Gastrocnemius medialis (tissue), 4 donors: ENCODE results near the gene MAGOH. TPM values are rescaled to one million over a fixed set of nuclear protein-coding genes. Genes with fewer than 3 reads are reported as not detected.
"Not testable (repeated sequence)": the region's sequence is repeated elsewhere in the genome, so short reads cannot be mapped to it uniquely, and the experiment has no call there.

Experiments
- ATAC-seq, 2 donors: fragments of 150-250 bp; one replicate each; pipeline ENCODE4 v1.9.1; 2016
- DNase-seq, 2 donors: peaks; one replicate each; pipeline ENCODE4 v3.0.0-alpha.2; 2019
- H3K27ac ChIP-seq, 4 donors: fragments of 200-600 bp; sonication (generic); 1 replicate in 1 of 4; 2 replicates in 3 of 4; pipeline ENCODE4 v1.5.1; 2016 to 2018; ENCODE audit warnings: mild to moderate bottlenecking in 2 of 4, moderate library complexity in 1 of 4
- H3K27me3 ChIP-seq, 3 donors: fragments of 200-600 bp; sonication (generic) in 2 of 3; 1 replicate in 1 of 3; 2 replicates in 2 of 3; pipeline versions ENCODE4 v1.5.1 to v1.6.0; 2016 to 2019; ENCODE audit warnings: mild to moderate bottlenecking in 1 of 3, moderate library complexity in 1 of 3
- H3K36me3 ChIP-seq, 2 donors: fragments of 200-600 bp; sonication (generic) in 1 of 2; one replicate each; pipeline ENCODE4 v1.5.1; 2017 to 2018
- H3K4me1 ChIP-seq, 2 donors: fragments of 200-600 bp; sonication (generic) in 1 of 2; one replicate each; pipeline ENCODE4 v1.5.1; 2016 to 2017; ENCODE audit warnings: mild to moderate bottlenecking in 2 of 2
- H3K4me3 ChIP-seq, 4 donors: fragments of 200-600 bp; sonication (generic) in 3 of 4; 1 replicate in 1 of 4; 2 replicates in 3 of 4; pipeline ENCODE4 v1.5.1; 2016 to 2019; ENCODE audit warnings: mild to moderate bottlenecking in 2 of 4
- H3K9me3 ChIP-seq, 3 donors: fragments of 200-600 bp; sonication (generic) in 2 of 3; 1 replicate in 1 of 3; 2 replicates in 2 of 3; pipeline ENCODE4 v1.5.1; 2016 to 2019
- POLR2A ChIP-seq, 2 donors: fragments of 450-650 bp; IDR thresholded peaks; one replicate each; pipeline ENCODE4 v1.6.1; 2017; ENCODE audit warnings: antibody characterized with exemption in 2 of 2, mild to moderate bottlenecking in 2 of 2, moderate library complexity in 2 of 2
- in situ Hi-C, 4 donors: fragments of 200-750 bp; cut with MboI; loops; one replicate each; pipeline versions ENCODE4 v1.15.0 to v1.8.0; 2017; ENCODE audit warnings: low sequenced_read_pairs in 4 of 4
- intact Hi-C: fragments of 100-400 bp; cut with DNase I; formaldehyde crosslinking; loops from one replicate; pipeline ENCODE4 v1.15.1; 2023; ENCODE audit warnings: low total_unique reads
- total RNA-seq, 4 donors: library from RNA; depleted of rRNA; stranded (reverse); fragments of >200 nt; gene quantifications; one replicate each; pipeline versions ENCODE4 v1.1.0 to v1.2.3, GENCODE V29; 2016
- TF ChIP-seq, protein P1 (sequence below), 5 experiments: fragments of 450-650 bp in 3 of 5; fragments of 200-600 bp in 2 of 5; sonication (generic) in 2 of 5; IDR thresholded peaks in 4 of 5; conservative IDR thresholded peaks in 1 of 5; 1 replicate in 4 of 5; 2 replicates in 1 of 5; pipeline ENCODE4 v1.5.1; 2016 to 2019; ENCODE audit warnings: antibody characterized with exemption in 5 of 5, mild to moderate bottlenecking in 3 of 5, moderate library complexity in 3 of 5

Gene MAGOH
- total RNA-seq, 4 donors from 2014 or later: 12.9 to 34.3 (median 19.8) TPM

DNA sequence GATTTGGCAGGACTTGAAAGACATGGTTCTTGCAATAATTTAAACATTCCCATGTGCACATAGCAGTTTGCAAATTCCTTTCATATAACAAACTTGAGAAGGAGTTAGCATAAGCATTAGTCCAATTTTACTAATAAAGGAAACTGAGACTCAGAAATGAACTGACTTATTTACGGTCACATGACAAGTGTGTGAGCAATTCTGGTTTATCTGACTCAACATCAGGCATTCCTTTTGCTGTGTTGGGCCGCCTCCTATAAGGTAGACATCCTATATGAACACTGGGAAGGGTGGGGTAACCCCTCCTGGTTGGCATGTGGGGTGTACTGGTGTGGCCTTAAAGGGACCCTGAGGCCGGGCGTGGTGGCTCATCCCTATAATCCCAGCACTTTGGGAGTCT, 50.2 kb downstream of the MAGOH start:
- Histone ChIP-seq H3K9me3 (no peaks in the 10 kb centered on the region), H3K4me1 (no peaks in the 10 kb centered on the region), H3K4me3 (no peak overlapping the region), H3K36me3 (no peaks in the 10 kb centered on the region), H3K27me3 (no peaks in the 10 kb centered on the region), H3K27ac (no peak overlapping the region)
- intact Hi-C loops (no loop called here), in situ Hi-C loops (loop anchor here in 3 of 4 donors (25.0 kb wide), 2 partner anchors 276 to 476 kb away; partner anchors contain the start of gene ECHDC2 (in 2 of the 3))
- DNase-seq: no peak
- no peak for ATAC-seq
- TF ChIP-seq POLR2A (IDR thresholded peaks at IDR 0.05): no peak
- TF ChIP-seq, protein P1, sequence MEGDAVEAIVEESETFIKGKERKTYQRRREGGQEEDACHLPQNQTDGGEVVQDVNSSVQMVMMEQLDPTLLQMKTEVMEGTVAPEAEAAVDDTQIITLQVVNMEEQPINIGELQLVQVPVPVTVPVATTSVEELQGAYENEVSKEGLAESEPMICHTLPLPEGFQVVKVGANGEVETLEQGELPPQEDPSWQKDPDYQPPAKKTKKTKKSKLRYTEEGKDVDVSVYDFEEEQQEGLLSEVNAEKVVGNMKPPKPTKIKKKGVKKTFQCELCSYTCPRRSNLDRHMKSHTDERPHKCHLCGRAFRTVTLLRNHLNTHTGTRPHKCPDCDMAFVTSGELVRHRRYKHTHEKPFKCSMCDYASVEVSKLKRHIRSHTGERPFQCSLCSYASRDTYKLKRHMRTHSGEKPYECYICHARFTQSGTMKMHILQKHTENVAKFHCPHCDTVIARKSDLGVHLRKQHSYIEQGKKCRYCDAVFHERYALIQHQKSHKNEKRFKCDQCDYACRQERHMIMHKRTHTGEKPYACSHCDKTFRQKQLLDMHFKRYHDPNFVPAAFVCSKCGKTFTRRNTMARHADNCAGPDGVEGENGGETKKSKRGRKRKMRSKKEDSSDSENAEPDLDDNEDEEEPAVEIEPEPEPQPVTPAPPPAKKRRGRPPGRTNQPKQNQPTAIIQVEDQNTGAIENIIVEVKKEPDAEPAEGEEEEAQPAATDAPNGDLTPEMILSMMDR (IDR thresholded peaks at IDR 0.05 in 4 of 5, conservative IDR thresholded peaks at IDR 0.05 in 1 of 5): no peak

DNA sequence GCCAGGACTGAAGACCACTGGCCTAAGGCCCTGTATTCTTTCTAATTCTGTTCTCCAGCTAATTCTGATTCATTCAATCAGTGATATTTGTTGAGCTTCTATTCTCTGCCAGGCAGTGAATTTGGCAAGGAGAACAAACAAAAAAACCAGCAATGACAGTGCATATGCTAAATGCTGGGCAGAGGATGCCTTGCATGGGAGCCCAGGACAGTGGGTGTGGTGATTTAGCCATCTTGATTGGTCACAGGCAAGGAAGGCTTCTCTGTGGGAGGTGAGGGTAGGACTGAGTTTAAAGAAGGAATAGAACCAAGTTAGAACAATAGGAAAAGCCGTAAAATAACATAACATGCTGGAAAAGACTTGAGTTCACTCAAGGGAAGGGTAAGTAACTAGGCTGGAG, 50.9 kb downstream of the MAGOH start:
- in situ Hi-C loops: loop anchor here in 3 of 4 donors (25.0 kb wide), 2 partner anchors 275 to 475 kb away; partner anchors contain the start of gene ECHDC2 (in 2 of the 3)

DNA sequence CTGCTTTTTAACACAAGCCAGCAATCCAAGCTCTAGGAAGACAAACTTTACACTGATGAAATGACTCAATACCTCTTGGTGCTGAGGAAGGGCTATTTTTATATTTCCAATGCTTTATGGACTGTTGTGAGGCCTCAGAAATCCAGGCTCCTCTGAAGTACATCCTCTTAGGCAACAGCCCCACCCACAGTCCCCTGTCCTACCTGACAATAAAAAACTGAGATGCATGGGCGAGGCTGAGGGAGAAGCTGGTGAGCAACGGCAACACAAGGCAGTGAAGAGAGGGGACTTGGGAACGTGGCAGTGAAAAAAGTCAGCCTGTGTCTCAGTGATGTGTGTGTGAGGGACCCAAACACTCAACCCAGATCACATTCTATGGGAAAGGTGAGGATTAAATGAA, 51.8 kb downstream of the MAGOH start:
- no peaks in the 10 kb centered on the region for H3K4me1 ChIP-seq
- in situ Hi-C loops: loop anchor here in 3 of 4 donors (25.0 kb wide), 2 partner anchors 274 to 474 kb away; partner anchors contain the start of gene ECHDC2 (in 2 of the 3)
- intact Hi-C loops: no loop called here
- H3K27me3 ChIP-seq: no peaks in the 10 kb centered on the region
- H3K36me3 ChIP-seq: no peaks in the 10 kb centered on the region
- DNase-seq (no peak), ATAC-seq (no peak)
- H3K9me3 ChIP-seq: no peaks in the 10 kb centered on the region
- TF ChIP-seq, protein P1 (IDR thresholded peaks at IDR 0.05 in 4 of 5, conservative IDR thresholded peaks at IDR 0.05 in 1 of 5): no peak
- TF ChIP-seq POLR2A (IDR thresholded peaks at IDR 0.05): no peak
- H3K27ac ChIP-seq: no peak overlapping the region
- H3K4me3 ChIP-seq: no peak overlapping the region

More for the DNA sequence above, 50.9 kb downstream of the MAGOH start:
- Histone ChIP-seq H3K4me1 (no peaks in the 10 kb centered on the region), H3K27ac (no peak overlapping the region), H3K4me3 (no peak overlapping the region), H3K27me3 (no peaks in the 10 kb centered on the region), H3K9me3 (no peaks in the 10 kb centered on the region), H3K36me3 (no peaks in the 10 kb centered on the region)
- DNase-seq (no peak), ATAC-seq (no peak)
- no peak for TF ChIP-seq POLR2A (IDR thresholded peaks at IDR 0.05)
- TF ChIP-seq, protein P1 (IDR thresholded peaks at IDR 0.05 in 4 of 5, conservative IDR thresholded peaks at IDR 0.05 in 1 of 5): no peak
- intact Hi-C loops: no loop called here

DNA sequence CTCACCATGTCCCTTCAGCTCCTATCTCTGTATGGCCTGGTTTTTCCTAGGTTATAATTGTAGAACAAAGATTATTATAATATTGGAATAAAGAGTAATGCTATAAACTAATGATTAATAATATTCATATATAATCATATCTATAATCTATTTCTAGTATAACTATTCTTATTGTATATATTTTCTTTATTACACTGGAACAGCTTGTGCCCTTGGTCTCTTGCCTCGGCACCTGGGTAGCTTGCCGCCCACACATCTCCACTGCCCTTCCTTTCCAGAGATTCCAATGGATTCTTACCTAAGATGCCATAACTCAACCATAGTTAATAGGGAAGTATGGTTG, 52.4 kb downstream of the MAGOH start:
- H3K4me3 ChIP-seq, H3K4me1 ChIP-seq, H3K36me3 ChIP-seq, DNase-seq, H3K27ac ChIP-seq, H3K9me3 ChIP-seq, H3K27me3 ChIP-seq, intact Hi-C loops, ATAC-seq: not testable (repeated sequence)
- TF ChIP-seq, protein P1 (IDR thresholded peaks at IDR 0.05 in 4 of 5, conservative IDR thresholded peaks at IDR 0.05 in 1 of 5): peak in 2 of 5 experiments; percentile 8 to 19
- in situ Hi-C loops: loop anchor here in 3 of 4 donors (25.0 kb wide), 2 partner anchors 274 to 474 kb away; partner anchors contain the start of gene ECHDC2 (in 2 of the 3)
